ENCODE data around the gene RBMS1. TPM values are rescaled to one million over a fixed set of nuclear protein-coding genes. Genes with fewer than 3 reads are reported as not detected.

Gene RBMS1
- total and polyA plus RNA-seq, 2 experiments from 2014 or later, result 55.5 to 94.8 TPM

- Histone ChIP-seq H3K4me3 (no peak overlapping the region), H4K20me1 (replicated peaks; ENCODE audit: insufficient read depth) (no peaks in the 10 kb centered on the region), H3K4me2 (no peak overlapping the region), H3K27ac (ENCODE audit: low read depth) (no peak overlapping the region), H3K79me2 (replicated peaks; ENCODE audit: insufficient read depth) (no peaks in the 10 kb centered on the region), H3K4me1 (ENCODE audit: insufficient read depth) (peaks cover 13% of the 10 kb centered on the region), H3K36me3 (ENCODE audit: insufficient read depth) (0 out of 2 replicates have a peak, but pooled peaks cover 6% of the 10 kb centered on the region), H3K9me2 (ENCODE audit: insufficient read depth) (no peaks in the 10 kb centered on the region), H3F3A (replicated peaks; ENCODE audit: low read depth) (no peaks in the 10 kb centered on the region), H2AFZ (no peak overlapping the region), H3K27me3 (ENCODE audit: insufficient read depth) (no peaks in the 10 kb centered on the region)
- no peak overlapping the region for H3K4me3 Mint-ChIP-seq
- no peaks in the 10 kb centered on the region for H3K27me3 Mint-ChIP-seq (ENCODE audit: insufficient read depth, low read depth, poor library complexity)
- DNase-seq (ENCODE audit: low spot score) (no peak), ATAC-seq (peak; percentile 36; the same call in 2 of the 3 replicates)
- no peaks in the 10 kb centered on the region for H3K9me3 Mint-ChIP-seq
- peaks cover 11% of the 10 kb centered on the region for H3K4me1 Mint-ChIP-seq
- peaks cover 32% of the 10 kb centered on the region for H3K36me3 Mint-ChIP-seq (ENCODE audit: low read depth)
- TF ChIP-seq REST (IDR thresholded peaks at IDR 0.05; ENCODE audit: unreplicated experiment), result no peak
- 0 out of 2 replicates have a peak, but pooled peaks have one; percentile 5 for TF ChIP-seq CREB1 (CRISPR knock-in tag; IDR thresholded peaks at IDR 0.05; ENCODE audit: low read depth)
- TF ChIP-seq ZNF331 (CRISPR knock-in tag; IDR thresholded peaks at IDR 0.05; ENCODE audit: low read depth), result no peak
- H3K27ac Mint-ChIP-seq, result no peak overlapping the region
Measured at GRCh38 chr2:160278101-160278878, 215.3 kb downstream of the RBMS1 start.

GRCh38 chr2:160277151-160277550 is 216.5 kb downstream of the RBMS1 start:
- Mint-ChIP-seq H3K27ac (no peak overlapping the region), H3K27me3 (ENCODE audit: insufficient read depth, low read depth, poor library complexity) (no peaks in the 10 kb centered on the region), H3K9me3 (no peaks in the 10 kb centered on the region), H3K4me3 (no peak overlapping the region), H3K36me3 (ENCODE audit: low read depth) (peaks cover 35% of the 10 kb centered on the region), H3K4me1 (peaks cover 16% of the 10 kb centered on the region)
- Histone ChIP-seq H4K20me1 (replicated peaks; ENCODE audit: insufficient read depth) (no peaks in the 10 kb centered on the region), H2AFZ (no peak overlapping the region), H3K4me3 (no peak overlapping the region), H3K36me3 (ENCODE audit: insufficient read depth) (0 out of 2 replicates have a peak, but pooled peaks cover 6% of the 10 kb centered on the region), H3K4me2 (no peak overlapping the region), H3K79me2 (replicated peaks; ENCODE audit: insufficient read depth) (no peaks in the 10 kb centered on the region), H3K9me2 (ENCODE audit: insufficient read depth) (no peaks in the 10 kb centered on the region), H3K27ac (ENCODE audit: low read depth) (no peak overlapping the region), H3K4me1 (ENCODE audit: insufficient read depth) (peaks cover 13% of the 10 kb centered on the region), H3K27me3 (ENCODE audit: insufficient read depth) (no peaks in the 10 kb centered on the region), H3F3A (replicated peaks; ENCODE audit: low read depth) (no peaks in the 10 kb centered on the region)
- no peak for DNase-seq (ENCODE audit: low spot score)
- no peak for ATAC-seq
- TF ChIP-seq CTCF (conservative IDR thresholded peaks at IDR 0.05; ENCODE audit: low read depth in 2 of 2) (no peak), ZNF331 (CRISPR knock-in tag; IDR thresholded peaks at IDR 0.05; ENCODE audit: low read depth) (no peak), ETS1 (IDR thresholded peaks at IDR 0.05) (no peak), ZNF462 (CRISPR knock-in tag; IDR thresholded peaks at IDR 0.05) (no peak), CREB1 (CRISPR knock-in tag; IDR thresholded peaks at IDR 0.05; ENCODE audit: low read depth) (no peak), EZH2phosphoT487 (IDR thresholded peaks at IDR 0.05; ENCODE audit: unreplicated experiment) (no peak)

Data from GM23338 (cell line).